Panc1 (cell line): ENCODE results near the gene RIOK1. TPM values are rescaled to one million over a fixed set of nuclear protein-coding genes. Genes with fewer than 3 reads are reported as not detected.

Source experiments
- ATAC-seq: fragments of 200-7000 bp; cut with Tn5 transposase; 2 replicates; pipeline ENCODE4 v1.9.1; 2020; ENCODE audit warnings: mild to moderate bottlenecking, moderate library complexity
- BruUV-seq: library from RNA; stranded (reverse); fragments of 400-500 nt; replicated peaks from 2 replicates; lab custom pipeline; 2021; lab: Mats Ljungman, UMichigan
- CTCF ChIA-PET: fragments of 300-600 bp; sonication (Branson Sonifier 250); formaldehyde crosslinking; loops from one replicate; lab custom pipeline; 2022; ENCODE audit warnings: antibody characterized with exemption; lab: Charles Lee
- POLR2A ChIA-PET: fragments of 300-600 bp; sonication (Branson Sonifier 250); formaldehyde crosslinking; loops from one replicate; lab custom pipeline; 2022; ENCODE audit warnings: antibody characterized with exemption; lab: Charles Lee
- DNase-seq: peaks from one replicate; pipeline ENCODE4 v3.0.0-alpha.2; 2010; ENCODE audit warnings: low read depth, low spot score
- H3K27ac ChIP-seq: 2 replicates; pipeline ENCODE4 v1.5.1; 2011; ENCODE audit warnings: mild to moderate bottlenecking, low read length, inconsistent platforms
- H3K27me3 ChIP-seq: fragments of 200-500 bp; sonication (Bioruptor generic); 2 replicates; pipeline ENCODE4 v1.6.0; 2014; ENCODE audit warnings: low read length, inconsistent platforms; ENCODE audit not compliant: control insufficient read depth, insufficient read depth
- H3K36me3 ChIP-seq: fragments of 200-500 bp; sonication (Bioruptor generic); 2 replicates; pipeline ENCODE4 v1.5.1; 2014; ENCODE audit warnings: inconsistent platforms, mild to moderate bottlenecking, low read length, moderate library complexity; ENCODE audit not compliant: control insufficient read depth, insufficient read depth
- H3K4me1 ChIP-seq: 2 replicates; pipeline ENCODE4 v1.5.1; 2011; ENCODE audit warnings: inconsistent platforms, mild to moderate bottlenecking, low read length, moderate library complexity; ENCODE audit not compliant: control insufficient read depth, insufficient read depth
- H3K4me3 ChIP-seq, 2 experiments: 2 replicates each; pipeline ENCODE4 v1.5.1; 2011 to 2012; ENCODE audit warnings: low read depth in 2 of 2, low read length in 2 of 2, mild to moderate bottlenecking in 2 of 2, inconsistent platforms in 1 of 2, moderate library complexity in 1 of 2
- H3K9me3 ChIP-seq: fragments of 200-500 bp; sonication (Bioruptor generic); 2 replicates; pipeline ENCODE4 v1.5.1; 2014; ENCODE audit warnings: low read depth, mild to moderate bottlenecking, inconsistent platforms, low read length, moderate library complexity; ENCODE audit not compliant: control insufficient read depth, insufficient read depth
- CTCF ChIP-seq: fragments of 450-650 bp; IDR thresholded peaks from 2 replicates; pipeline ENCODE4 v1.5.1; 2017; ENCODE audit warnings: mild to moderate bottlenecking
- POLR2AphosphoS5 ChIP-seq: IDR thresholded peaks from 2 replicates; pipeline ENCODE4 v1.6.1; 2012; ENCODE audit warnings: mild to moderate bottlenecking, low read depth, low read length, moderate library complexity
- REST ChIP-seq, 2 experiments: IDR thresholded peaks; 2 replicates each; pipeline ENCODE4 v1.6.1; 2011 to 2012; ENCODE audit warnings: low read depth in 2 of 2, control low read depth in 1 of 2, low read length in 1 of 2, mild to moderate bottlenecking in 1 of 2, moderate library complexity in 1 of 2; ENCODE audit not compliant: insufficient read depth in 1 of 2
- SIN3A ChIP-seq: IDR thresholded peaks from 2 replicates; pipeline ENCODE4 v1.6.1; 2012; ENCODE audit warnings: low read depth, mild to moderate bottlenecking, low read length, moderate library complexity, borderline replicate concordance; ENCODE audit not compliant: insufficient read depth
- TCF7L2 ChIP-seq: IDR thresholded peaks from 2 replicates; pipeline ENCODE4 v1.6.1; 2011; ENCODE audit warnings: mild to moderate bottlenecking, low read depth, low read length, inconsistent platforms
- in situ Hi-C: cut with HindIII; loops from 2 replicates; pipeline ENCODE4 v1.10.0; 2016; ENCODE audit warnings: low sequenced_read_pairs, low pct_unique_long_range_greater_than_20kb
- intact Hi-C: fragments of 100-400 bp; cut with micrococcal nuclease; formaldehyde crosslinking; loops from one replicate; pipeline ENCODE4 v1.10.0; 2022; ENCODE audit not compliant: unreplicated experiment
- total RNA-seq: library from RNA; stranded (reverse); gene quantifications from one replicate; pipeline ENCODE4 v1.2.1, GENCODE V29; 2021; ENCODE audit not compliant: unreplicated experiment

Gene RIOK1
- total RNA-seq, 1 experiment from 2014 or later = 30.0 TPM

GRCh38 chr6:7438011-7438410 lies 48.4 kb downstream of the RIOK1 start:
- Histone ChIP-seq H3K4me3 (no peak overlapping the region), H3K27ac (no peak overlapping the region), H3K9me3 (no peaks in the 10 kb centered on the region), H3K4me1 (no peaks in the 10 kb centered on the region), H3K36me3 (no peaks in the 10 kb centered on the region), H3K27me3 (no peaks in the 10 kb centered on the region)
- in situ Hi-C loops = no loop called here
- BruUV-seq = no TSS peak
- no peak for DNase-seq
- intact Hi-C loops = no loop called here
- ChIA-PET CTCF (no interaction called here), POLR2A (interaction anchor here (0.8 kb wide), 1 partner anchor 69 kb away, joined by 3 read pairs; no protein-coding TSS in a partner anchor)
- TF ChIP-seq TCF7L2 (no peak), REST (IDR thresholded peaks at IDR 0.05; ENCODE audit: insufficient read depth in 1 of 2, low read depth in 2 of 2, low read length in 1 of 2) (no peak), SIN3A (no peak), POLR2AphosphoS5 (no peak), CTCF (no peak)
- ATAC-seq = no peak

GRCh38 chr6:7439228-7439627 lies 49.6 kb downstream of the RIOK1 start:
- H3K4me3 ChIP-seq = no peak overlapping the region
- TF ChIP-seq POLR2AphosphoS5 (no peak), TCF7L2 (no peak), CTCF (no peak), SIN3A (no peak), REST (IDR thresholded peaks at IDR 0.05; ENCODE audit: insufficient read depth in 1 of 2, low read depth in 2 of 2, low read length in 1 of 2) (no peak)
- no peak overlapping the region for H3K27ac ChIP-seq
- no peaks in the 10 kb centered on the region for H3K27me3 ChIP-seq
- H3K4me1 ChIP-seq = no peaks in the 10 kb centered on the region
- intact Hi-C loops (no loop called here), in situ Hi-C loops (no loop called here)
- ChIA-PET POLR2A (interaction anchor here (0.6 kb wide), 1 partner anchor 229 kb away, joined by 3 read pairs; no protein-coding TSS in a partner anchor), CTCF (no interaction called here)
- H3K36me3 ChIP-seq = no peaks in the 10 kb centered on the region
- H3K9me3 ChIP-seq = no peaks in the 10 kb centered on the region
- no TSS peak for BruUV-seq
- ATAC-seq (no peak), DNase-seq (no peak)
